Calu3 (cell line): ENCODE results near the gene NMRAL1. TPM values are rescaled to one million over a fixed set of nuclear protein-coding genes. Genes with fewer than 3 reads are reported as not detected.

ENCODE experiments used
- BruUV-seq: library from RNA; stranded (reverse); fragments of 400-500 nt; replicated peaks from 2 replicates; lab custom pipeline; 2021; lab: Mats Ljungman, UMichigan
- CTCF ChIA-PET: fragments of 300-600 bp; sonication (Branson Sonifier 250); formaldehyde crosslinking; loops from one replicate; lab custom pipeline; 2022; ENCODE audit warnings: antibody characterized with exemption; lab: Charles Lee
- DNase-seq: peaks from one replicate; pipeline ENCODE4 v3.0.0; 2022
- H3K27ac Mint-ChIP-seq: one replicate; pipeline ENCODE4 v1.8.0; 2022; ENCODE audit warnings: mixed read lengths; ENCODE audit not compliant: unreplicated experiment
- H3K27me3 Mint-ChIP-seq: one replicate; pipeline ENCODE4 v1.8.0; 2022; ENCODE audit warnings: mixed read lengths; ENCODE audit not compliant: unreplicated experiment
- H3K36me3 Mint-ChIP-seq: one replicate; pipeline ENCODE4 v1.8.0; 2022; ENCODE audit warnings: mild to moderate bottlenecking, moderate library complexity, mixed read lengths; ENCODE audit not compliant: insufficient read depth, unreplicated experiment
- H3K4me1 Mint-ChIP-seq: one replicate; pipeline ENCODE4 v1.8.0; 2022; ENCODE audit warnings: mild to moderate bottlenecking, low read depth, mixed read lengths; ENCODE audit not compliant: unreplicated experiment
- H3K4me3 Mint-ChIP-seq: one replicate; pipeline ENCODE4 v1.8.0; 2022; ENCODE audit warnings: mild to moderate bottlenecking, low read depth, moderate library complexity, mixed read lengths; ENCODE audit not compliant: unreplicated experiment
- H3K9me3 Mint-ChIP-seq: one replicate; pipeline ENCODE4 v1.8.0; 2022; ENCODE audit warnings: low read depth, mixed read lengths; ENCODE audit not compliant: unreplicated experiment
- intact Hi-C: fragments of 100-400 bp; cut with micrococcal nuclease; formaldehyde crosslinking; loops from one replicate; pipeline ENCODE4 v1.10.0; 2022; ENCODE audit not compliant: unreplicated experiment
- total RNA-seq: library from RNA; stranded (reverse); gene quantifications from 2 replicates; pipeline ENCODE4 v1.2.3, GENCODE V29; 2022
- TF ChIP-seq, protein P1 (sequence below): fragments of 200-600 bp; IDR thresholded peaks from one replicate; pipeline ENCODE4 v1.8.0; 2022; ENCODE audit warnings: antibody characterized with exemption; ENCODE audit not compliant: unreplicated experiment

The NMRAL1 gene
- total RNA-seq, 1 experiment from 2014 or later: 101 TPM

DNA sequence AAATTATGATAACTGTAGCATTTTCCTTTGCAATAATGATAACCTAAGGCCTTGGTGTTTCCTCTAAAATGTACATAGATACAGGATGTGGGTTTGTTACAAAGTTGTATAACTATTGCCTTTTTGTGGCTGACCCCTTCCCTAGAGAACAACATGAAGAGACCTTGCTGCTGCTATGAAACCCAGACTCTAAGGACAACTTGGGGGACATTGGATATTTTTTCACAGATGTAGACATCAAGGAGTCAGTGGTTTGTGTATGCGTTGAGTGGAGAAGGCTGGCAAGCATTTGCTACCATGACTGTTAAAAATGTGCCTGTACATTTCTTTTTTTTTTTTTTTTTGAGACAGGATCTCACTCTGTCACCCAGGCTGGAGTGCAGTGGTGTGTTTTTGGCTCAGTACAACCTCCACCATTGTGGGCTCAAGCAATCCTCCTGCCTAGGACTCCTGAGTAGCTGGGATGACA, 14.1 kb upstream of the NMRAL1 start:
- H3K9me3 Mint-ChIP-seq: no peaks in the 10 kb centered on the region
- peaks cover 31% of the 10 kb centered on the region for H3K36me3 Mint-ChIP-seq
- CTCF ChIA-PET: interaction anchor here (0.6 to 2.2 kb wide), 10 partner anchors 10 to 1728 kb away, joined by 3 to 14 read pairs (median 4); partner anchors contain the start of genes C16orf96, HMOX2 and ZNF213
- DNase-seq: no peak
- peaks cover 52% of the 10 kb centered on the region for H3K4me1 Mint-ChIP-seq
- H3K27ac Mint-ChIP-seq: no peak overlapping the region
- intact Hi-C loops: no loop called here
- H3K4me3 Mint-ChIP-seq: no peak overlapping the region
- TF ChIP-seq, protein P1, sequence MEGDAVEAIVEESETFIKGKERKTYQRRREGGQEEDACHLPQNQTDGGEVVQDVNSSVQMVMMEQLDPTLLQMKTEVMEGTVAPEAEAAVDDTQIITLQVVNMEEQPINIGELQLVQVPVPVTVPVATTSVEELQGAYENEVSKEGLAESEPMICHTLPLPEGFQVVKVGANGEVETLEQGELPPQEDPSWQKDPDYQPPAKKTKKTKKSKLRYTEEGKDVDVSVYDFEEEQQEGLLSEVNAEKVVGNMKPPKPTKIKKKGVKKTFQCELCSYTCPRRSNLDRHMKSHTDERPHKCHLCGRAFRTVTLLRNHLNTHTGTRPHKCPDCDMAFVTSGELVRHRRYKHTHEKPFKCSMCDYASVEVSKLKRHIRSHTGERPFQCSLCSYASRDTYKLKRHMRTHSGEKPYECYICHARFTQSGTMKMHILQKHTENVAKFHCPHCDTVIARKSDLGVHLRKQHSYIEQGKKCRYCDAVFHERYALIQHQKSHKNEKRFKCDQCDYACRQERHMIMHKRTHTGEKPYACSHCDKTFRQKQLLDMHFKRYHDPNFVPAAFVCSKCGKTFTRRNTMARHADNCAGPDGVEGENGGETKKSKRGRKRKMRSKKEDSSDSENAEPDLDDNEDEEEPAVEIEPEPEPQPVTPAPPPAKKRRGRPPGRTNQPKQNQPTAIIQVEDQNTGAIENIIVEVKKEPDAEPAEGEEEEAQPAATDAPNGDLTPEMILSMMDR: no peak
- no TSS peak for BruUV-seq
- H3K27me3 Mint-ChIP-seq: no peaks in the 10 kb centered on the region

DNA sequence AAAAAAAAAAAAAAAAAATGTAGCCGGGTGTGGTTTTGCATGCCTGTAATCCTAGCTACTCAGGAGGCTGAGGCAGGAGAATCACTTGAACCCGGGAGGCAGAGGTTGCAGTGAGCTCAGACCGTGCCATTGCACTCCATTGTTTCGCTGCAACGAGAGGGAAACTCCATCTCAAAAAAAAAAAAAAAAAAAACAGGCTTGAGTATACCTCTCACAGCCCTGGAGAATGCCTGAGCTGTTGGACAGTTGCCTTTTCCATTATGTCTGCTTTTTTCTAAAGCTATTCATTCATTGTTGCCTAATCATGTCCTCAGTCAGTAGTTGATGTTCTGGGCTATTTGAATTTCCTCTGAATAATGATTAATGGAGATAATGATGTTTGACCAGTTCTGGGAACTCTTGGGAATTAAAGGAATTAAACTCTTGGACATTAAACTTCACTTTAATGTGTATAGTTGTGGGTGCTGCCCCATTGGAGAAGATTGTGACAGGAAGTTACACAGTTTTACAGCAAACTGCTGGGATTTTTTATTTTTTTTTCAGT, 13.6 kb upstream of the NMRAL1 start:
- BruUV-seq: no TSS peak
- no peak overlapping the region for H3K27ac Mint-ChIP-seq
- no peaks in the 10 kb centered on the region for H3K9me3 Mint-ChIP-seq
- DNase-seq: no peak
- CTCF ChIA-PET: interaction anchor here (0.6 to 2.2 kb wide), 11 partner anchors 10 to 1729 kb away, joined by 3 to 14 read pairs (median 4); partner anchors contain the start of genes C16orf96, HMOX2 and ZNF213
- TF ChIP-seq, protein P1: no peak
- no peak overlapping the region for H3K4me3 Mint-ChIP-seq
- H3K27me3 Mint-ChIP-seq: no peaks in the 10 kb centered on the region
- H3K36me3 Mint-ChIP-seq: peaks cover 35% of the 10 kb centered on the region
- intact Hi-C loops: no loop called here
- H3K4me1 Mint-ChIP-seq: peaks cover 47% of the 10 kb centered on the region

DNA sequence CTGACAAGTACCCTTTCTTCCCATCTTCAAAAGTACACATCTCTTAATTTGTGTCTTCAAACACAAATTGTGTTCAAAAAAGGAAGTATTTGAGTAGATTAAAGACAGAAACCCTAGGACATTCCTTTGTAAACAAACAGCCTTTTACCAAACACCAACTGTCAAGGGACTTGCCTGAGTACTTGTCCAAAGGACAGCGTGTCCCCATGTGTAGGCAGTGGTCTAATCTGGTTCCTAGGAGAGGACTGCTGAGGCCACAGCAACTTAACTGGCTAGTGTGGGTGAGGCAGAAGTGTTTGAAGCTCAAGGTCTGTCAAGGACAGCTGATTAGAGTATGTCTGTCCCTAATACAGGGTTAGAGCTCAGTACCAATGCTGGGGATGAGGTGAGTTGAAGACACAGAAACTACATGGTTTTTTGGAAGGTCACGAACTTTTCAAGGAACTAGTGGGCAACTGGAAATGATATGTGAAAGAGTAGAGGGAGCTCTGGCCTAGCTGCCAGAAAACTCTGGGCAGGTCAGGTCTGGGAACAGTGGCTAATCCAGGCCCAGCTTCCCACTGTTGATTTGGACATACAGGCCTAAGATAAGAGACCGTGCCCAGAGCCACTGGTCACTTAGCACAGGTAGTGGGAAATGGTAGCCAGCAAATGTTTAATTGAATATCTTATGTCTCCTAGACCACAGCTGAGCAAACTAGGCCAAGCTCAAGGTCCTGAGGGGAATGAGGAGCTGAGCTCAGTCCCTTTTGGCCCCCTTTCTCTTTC, 11.9 kb upstream of the NMRAL1 start:
- intact Hi-C loops: no loop called here
- H3K27ac Mint-ChIP-seq: no peak overlapping the region
- CTCF ChIA-PET: interaction anchor here (1.0 to 2.2 kb wide), 4 partner anchors 8 to 14 kb away, joined by 3 to 7 read pairs (median 4); partner anchors contain the start of gene HMOX2
- no peaks in the 10 kb centered on the region for H3K27me3 Mint-ChIP-seq
- no TSS peak for BruUV-seq
- H3K4me3 Mint-ChIP-seq: no peak overlapping the region
- TF ChIP-seq, protein P1: no peak
- no peaks in the 10 kb centered on the region for H3K9me3 Mint-ChIP-seq
- DNase-seq: no peak
- H3K36me3 Mint-ChIP-seq: peaks cover 43% of the 10 kb centered on the region
- peaks cover 54% of the 10 kb centered on the region for H3K4me1 Mint-ChIP-seq

DNA sequence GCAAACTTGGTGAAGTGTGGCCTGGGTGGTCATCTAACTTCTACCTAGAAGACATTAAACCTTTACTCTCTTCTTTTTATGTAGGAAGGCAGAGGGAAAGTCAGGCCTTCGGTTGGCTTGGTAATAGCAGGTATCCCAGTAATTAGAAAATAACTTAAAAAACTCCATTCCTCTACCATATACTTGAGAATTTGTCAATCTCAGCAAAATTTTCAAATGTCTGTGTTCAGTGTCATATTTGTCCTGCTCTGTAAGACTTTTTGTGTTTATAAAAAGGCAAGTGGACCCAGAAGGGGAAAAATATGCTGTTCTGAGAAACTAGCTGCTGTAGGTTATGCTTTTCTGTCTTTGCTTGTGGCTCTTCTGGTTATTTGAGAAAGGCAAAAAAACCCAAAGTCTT, 7.5 kb upstream of the NMRAL1 start:
- no TSS peak for BruUV-seq
- H3K9me3 Mint-ChIP-seq: no peaks in the 10 kb centered on the region
- no peaks in the 10 kb centered on the region for H3K27me3 Mint-ChIP-seq
- CTCF ChIA-PET: no interaction called here
- intact Hi-C loops: no loop called here
- no peak overlapping the region for H3K4me3 Mint-ChIP-seq
- H3K27ac Mint-ChIP-seq: no peak overlapping the region
- peaks cover 37% of the 10 kb centered on the region for H3K4me1 Mint-ChIP-seq
- H3K36me3 Mint-ChIP-seq: peaks cover 33% of the 10 kb centered on the region
- no peak for DNase-seq
- TF ChIP-seq, protein P1: no peak
